ENCODE measurements around the gene DDAH1.

GRCh38 chr1:85334962-85335361, 130.0 kb downstream of the DDAH1 start:
- TF ChIP-seq POLR2A (IDR thresholded peaks at IDR 0.05) (no peak), CTCF (IDR thresholded peaks at IDR 0.05) (no peak)
